ENCODE data around the gene GPN2.

GPN2 gene

GRCh38 chr1:26889551-26890466 lies at the start of gene GPN2:
Gene GPN2, minus strand, starts transcription at chr1:26890283. Its CDS starts 187 bp downstream, at chr1:26890096.
- DNase-seq: peak; percentile 83

- no peak for DNase-seq
Measured at GRCh38 chr1:26938659-26939025, 48.6 kb upstream of the GPN2 start.

GRCh38 chr1:26938004-26938658 lies 48.0 kb upstream of the GPN2 start:
- DNase-seq: no peak

- DNase-seq: no peak
Measured at GRCh38 chr1:26936823-26937222, 46.7 kb upstream of the GPN2 start.

GRCh38 chr1:26932531-26932930 lies 42.4 kb upstream of the GPN2 start:
- DNase-seq: no peak

- no peak for DNase-seq
Measured at GRCh38 chr1:26923711-26924110, 33.6 kb upstream of the GPN2 start.

GRCh38 chr1:26922901-26923300 lies 32.8 kb upstream of the GPN2 start:
- no peak for DNase-seq

- no peak for DNase-seq
Measured at GRCh38 chr1:26922431-26922729, 32.3 kb upstream of the GPN2 start.

- DNase-seq: peak; percentile 99
Measured at GRCh38 chr1:26921540-26922430, 31.7 kb upstream of the GPN2 start, which contains the start of gene NUDC. Gene NUDC, plus strand, starts transcription at chr1:26921743. Its CDS starts 106 bp downstream, at chr1:26921849.

GRCh38 chr1:26921126-26921539 lies 31.1 kb upstream of the GPN2 start:
- no peak for DNase-seq

GRCh38 chr1:26915204-26915842 lies 25.2 kb upstream of the GPN2 start:
- no peak for DNase-seq

- DNase-seq: no peak
Measured at GRCh38 chr1:26913754-26914619, 23.9 kb upstream of the GPN2 start, which contains the start of gene NR0B2. Gene NR0B2, minus strand, starts transcription at chr1:26913975. Its CDS starts 35 bp downstream, at chr1:26913940.

GRCh38 chr1:26913389-26913753 lies 23.3 kb upstream of the GPN2 start:
- DNase-seq: no peak

- no peak for DNase-seq
Measured at GRCh38 chr1:26912147-26912490, 22.0 kb upstream of the GPN2 start.

- DNase-seq: no peak
Measured at GRCh38 chr1:26911399-26912146, 21.5 kb upstream of the GPN2 start.

GRCh38 chr1:26910343-26911160 lies 20.5 kb upstream of the GPN2 start:
- no peak for DNase-seq

- no peak for DNase-seq
Measured at GRCh38 chr1:26909951-26910342, 19.9 kb upstream of the GPN2 start.

- DNase-seq: no peak
Measured at GRCh38 chr1:26907071-26907917, 17.2 kb upstream of the GPN2 start.
